ENCODE measurements around the gene GFRA1.

The GFRA1 gene

GRCh38 chr10:116099023-116099420, 174.0 kb downstream of the GFRA1 start:
- TF ChIP-seq CTCF (IDR thresholded peaks at IDR 0.05; ENCODE audit: borderline replicate concordance, insufficient read depth, low read depth, low read length), result no peak
- no peak overlapping the region for H3K4me3 ChIP-seq (ENCODE audit: low read depth, low read length)

GRCh38 chr10:116098411-116099022, 174.5 kb downstream of the GFRA1 start:
- H3K4me3 ChIP-seq (ENCODE audit: low read depth, low read length), result no peak overlapping the region
- TF ChIP-seq CTCF (IDR thresholded peaks at IDR 0.05; ENCODE audit: borderline replicate concordance, insufficient read depth, low read depth, low read length), result no peak

GRCh38 chr10:116097239-116097784, 175.7 kb downstream of the GFRA1 start:
- TF ChIP-seq CTCF (IDR thresholded peaks at IDR 0.05; ENCODE audit: borderline replicate concordance, insufficient read depth, low read depth, low read length), result no peak

GRCh38 chr10:116096526-116096925, 176.5 kb downstream of the GFRA1 start:
- no peak overlapping the region for H3K4me3 ChIP-seq (ENCODE audit: low read depth, low read length)
- no peak for TF ChIP-seq CTCF (IDR thresholded peaks at IDR 0.05; ENCODE audit: borderline replicate concordance, insufficient read depth, low read depth, low read length)

More at GRCh38 chr10:116097239-116097784, 175.7 kb downstream of the GFRA1 start:
- H3K4me3 ChIP-seq (ENCODE audit: low read depth, low read length), result no peak overlapping the region

GRCh38 chr10:116094356-116094755, 178.7 kb downstream of the GFRA1 start:
- TF ChIP-seq CTCF (IDR thresholded peaks at IDR 0.05; ENCODE audit: borderline replicate concordance, insufficient read depth, low read depth, low read length), result no peak
- H3K4me3 ChIP-seq (ENCODE audit: low read depth, low read length), result no peak overlapping the region

GRCh38 chr10:116093031-116093430, 180.0 kb downstream of the GFRA1 start:
- H3K4me3 ChIP-seq (ENCODE audit: low read depth, low read length), result no peak overlapping the region
- TF ChIP-seq CTCF (IDR thresholded peaks at IDR 0.05; ENCODE audit: borderline replicate concordance, insufficient read depth, low read depth, low read length), result no peak

- no peak for TF ChIP-seq CTCF (IDR thresholded peaks at IDR 0.05; ENCODE audit: borderline replicate concordance, insufficient read depth, low read depth, low read length)
- no peak overlapping the region for H3K4me3 ChIP-seq (ENCODE audit: low read depth, low read length)
Measured at GRCh38 chr10:116088985-116089384, 184.0 kb downstream of the GFRA1 start.

All from GM12875 (cell line).